ENCODE data around the gene QPRT.

DNA sequence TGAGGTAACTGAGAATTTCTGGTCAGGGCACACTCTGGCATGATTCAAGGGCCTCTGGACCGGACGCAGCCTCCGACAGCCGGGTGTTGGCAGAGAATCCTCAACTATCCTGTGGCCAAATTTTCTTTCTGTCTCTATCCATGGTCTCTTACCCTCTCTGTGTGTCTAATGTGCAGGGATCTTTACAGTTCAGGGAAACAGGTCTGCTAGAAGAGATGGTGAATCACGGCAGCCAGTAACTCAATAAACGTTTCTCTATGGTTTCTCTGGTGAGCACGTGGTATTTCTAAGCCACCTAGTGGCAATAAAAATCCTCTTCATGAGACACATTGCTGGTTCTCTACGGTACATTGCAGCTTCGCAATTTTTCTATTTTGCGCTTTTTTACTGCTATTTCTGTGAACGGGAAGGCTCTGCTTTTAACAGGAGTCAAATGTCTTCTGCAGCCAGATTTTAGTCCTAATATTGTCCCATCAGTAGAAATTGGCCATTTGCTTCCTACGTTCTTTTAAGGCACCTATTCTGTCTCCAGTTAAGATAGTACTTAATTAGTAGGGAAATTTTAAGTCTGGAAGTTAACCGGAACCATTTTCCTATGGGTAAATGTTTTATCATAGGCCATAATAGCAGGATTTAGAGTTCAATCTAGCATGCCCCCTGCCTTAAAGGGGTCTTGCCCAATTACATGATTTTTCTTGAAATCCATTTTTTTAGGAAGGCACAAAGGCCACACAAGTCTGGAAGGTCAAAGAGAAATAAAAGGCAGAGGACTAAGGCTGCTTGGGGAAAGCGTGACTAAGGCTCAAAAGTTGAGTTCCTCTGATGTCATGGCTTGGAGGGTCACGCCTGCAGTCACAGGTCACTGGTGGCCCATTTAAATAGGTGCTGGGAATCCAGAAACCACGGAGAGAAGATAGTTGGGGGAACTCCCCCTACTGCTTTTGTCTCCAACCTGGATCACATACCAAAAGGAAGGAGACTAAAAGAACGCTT is 31.5 kb downstream of the QPRT start:
- TF ChIP-seq, protein P1, sequence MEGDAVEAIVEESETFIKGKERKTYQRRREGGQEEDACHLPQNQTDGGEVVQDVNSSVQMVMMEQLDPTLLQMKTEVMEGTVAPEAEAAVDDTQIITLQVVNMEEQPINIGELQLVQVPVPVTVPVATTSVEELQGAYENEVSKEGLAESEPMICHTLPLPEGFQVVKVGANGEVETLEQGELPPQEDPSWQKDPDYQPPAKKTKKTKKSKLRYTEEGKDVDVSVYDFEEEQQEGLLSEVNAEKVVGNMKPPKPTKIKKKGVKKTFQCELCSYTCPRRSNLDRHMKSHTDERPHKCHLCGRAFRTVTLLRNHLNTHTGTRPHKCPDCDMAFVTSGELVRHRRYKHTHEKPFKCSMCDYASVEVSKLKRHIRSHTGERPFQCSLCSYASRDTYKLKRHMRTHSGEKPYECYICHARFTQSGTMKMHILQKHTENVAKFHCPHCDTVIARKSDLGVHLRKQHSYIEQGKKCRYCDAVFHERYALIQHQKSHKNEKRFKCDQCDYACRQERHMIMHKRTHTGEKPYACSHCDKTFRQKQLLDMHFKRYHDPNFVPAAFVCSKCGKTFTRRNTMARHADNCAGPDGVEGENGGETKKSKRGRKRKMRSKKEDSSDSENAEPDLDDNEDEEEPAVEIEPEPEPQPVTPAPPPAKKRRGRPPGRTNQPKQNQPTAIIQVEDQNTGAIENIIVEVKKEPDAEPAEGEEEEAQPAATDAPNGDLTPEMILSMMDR (IDR thresholded peaks at IDR 0.05; ENCODE audit: low read depth, low read length, missing input control), result peak; percentile 62
- TF ChIP-seq, protein P2, sequence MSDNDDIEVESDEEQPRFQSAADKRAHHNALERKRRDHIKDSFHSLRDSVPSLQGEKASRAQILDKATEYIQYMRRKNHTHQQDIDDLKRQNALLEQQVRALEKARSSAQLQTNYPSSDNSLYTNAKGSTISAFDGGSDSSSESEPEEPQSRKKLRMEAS (IDR thresholded peaks at IDR 0.05), result peak; percentile 57
- TF ChIP-seq SP1 (IDR thresholded peaks at IDR 0.05) (no peak), RAD21 (IDR thresholded peaks at IDR 0.05) (peak; percentile 72 to 77), FOXA1 (IDR thresholded peaks at IDR 0.05) (no peak), GABPA (IDR thresholded peaks at IDR 0.05 in 1 of 2, conservative IDR thresholded peaks at IDR 0.05 in 1 of 2) (no peak), EGR1 (IDR thresholded peaks at IDR 0.05; ENCODE audit: low read depth in 2 of 2) (no peak), JUND (IDR thresholded peaks at IDR 0.05) (no peak)
- TF ChIP-seq, protein P3, sequence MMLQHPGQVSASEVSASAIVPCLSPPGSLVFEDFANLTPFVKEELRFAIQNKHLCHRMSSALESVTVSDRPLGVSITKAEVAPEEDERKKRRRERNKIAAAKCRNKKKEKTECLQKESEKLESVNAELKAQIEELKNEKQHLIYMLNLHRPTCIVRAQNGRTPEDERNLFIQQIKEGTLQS (IDR thresholded peaks at IDR 0.05), result no peak
- TF ChIP-seq, protein P4, sequence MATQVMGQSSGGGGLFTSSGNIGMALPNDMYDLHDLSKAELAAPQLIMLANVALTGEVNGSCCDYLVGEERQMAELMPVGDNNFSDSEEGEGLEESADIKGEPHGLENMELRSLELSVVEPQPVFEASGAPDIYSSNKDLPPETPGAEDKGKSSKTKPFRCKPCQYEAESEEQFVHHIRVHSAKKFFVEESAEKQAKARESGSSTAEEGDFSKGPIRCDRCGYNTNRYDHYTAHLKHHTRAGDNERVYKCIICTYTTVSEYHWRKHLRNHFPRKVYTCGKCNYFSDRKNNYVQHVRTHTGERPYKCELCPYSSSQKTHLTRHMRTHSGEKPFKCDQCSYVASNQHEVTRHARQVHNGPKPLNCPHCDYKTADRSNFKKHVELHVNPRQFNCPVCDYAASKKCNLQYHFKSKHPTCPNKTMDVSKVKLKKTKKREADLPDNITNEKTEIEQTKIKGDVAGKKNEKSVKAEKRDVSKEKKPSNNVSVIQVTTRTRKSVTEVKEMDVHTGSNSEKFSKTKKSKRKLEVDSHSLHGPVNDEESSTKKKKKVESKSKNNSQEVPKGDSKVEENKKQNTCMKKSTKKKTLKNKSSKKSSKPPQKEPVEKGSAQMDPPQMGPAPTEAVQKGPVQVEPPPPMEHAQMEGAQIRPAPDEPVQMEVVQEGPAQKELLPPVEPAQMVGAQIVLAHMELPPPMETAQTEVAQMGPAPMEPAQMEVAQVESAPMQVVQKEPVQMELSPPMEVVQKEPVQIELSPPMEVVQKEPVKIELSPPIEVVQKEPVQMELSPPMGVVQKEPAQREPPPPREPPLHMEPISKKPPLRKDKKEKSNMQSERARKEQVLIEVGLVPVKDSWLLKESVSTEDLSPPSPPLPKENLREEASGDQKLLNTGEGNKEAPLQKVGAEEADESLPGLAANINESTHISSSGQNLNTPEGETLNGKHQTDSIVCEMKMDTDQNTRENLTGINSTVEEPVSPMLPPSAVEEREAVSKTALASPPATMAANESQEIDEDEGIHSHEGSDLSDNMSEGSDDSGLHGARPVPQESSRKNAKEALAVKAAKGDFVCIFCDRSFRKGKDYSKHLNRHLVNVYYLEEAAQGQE (IDR thresholded peaks at IDR 0.05), result no peak

Data from liver (tissue), 3 donors.